ENCODE measurements around the gene CORO2B. TPM values are rescaled to one million over a fixed set of nuclear protein-coding genes. Genes with fewer than 3 reads are reported as not detected.

CORO2B gene
- total RNA-seq, 2 donors from 2014 or later, result 1.0 to 4.0 TPM

DNA sequence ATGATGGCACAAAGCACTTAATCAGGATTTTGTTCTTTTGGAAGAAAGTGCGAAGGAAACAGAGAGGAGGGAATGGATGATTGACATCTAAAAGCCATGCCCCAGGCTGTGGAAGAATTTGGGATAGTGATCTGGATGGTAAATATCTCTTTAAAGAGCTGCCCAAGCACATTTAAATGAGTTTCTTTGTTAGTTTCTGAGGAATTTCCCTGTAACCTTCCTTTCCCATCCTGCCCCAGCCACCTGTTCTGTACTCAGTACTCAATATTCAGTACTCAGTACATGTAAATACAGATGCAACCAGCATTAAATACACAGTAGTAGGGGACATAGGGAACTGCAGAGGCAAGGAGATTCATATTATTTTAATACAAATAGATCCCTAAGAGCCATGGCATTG is 7.8 kb upstream of the CORO2B start:
- no peak for DNase-seq
- WGBS, 2 donors, result 94 to 96% methylated on average over 1 of the region's 1 CpG
- no peak for TF ChIP-seq POLR2A (IDR thresholded peaks at IDR 0.05)
- TF ChIP-seq, protein P1, sequence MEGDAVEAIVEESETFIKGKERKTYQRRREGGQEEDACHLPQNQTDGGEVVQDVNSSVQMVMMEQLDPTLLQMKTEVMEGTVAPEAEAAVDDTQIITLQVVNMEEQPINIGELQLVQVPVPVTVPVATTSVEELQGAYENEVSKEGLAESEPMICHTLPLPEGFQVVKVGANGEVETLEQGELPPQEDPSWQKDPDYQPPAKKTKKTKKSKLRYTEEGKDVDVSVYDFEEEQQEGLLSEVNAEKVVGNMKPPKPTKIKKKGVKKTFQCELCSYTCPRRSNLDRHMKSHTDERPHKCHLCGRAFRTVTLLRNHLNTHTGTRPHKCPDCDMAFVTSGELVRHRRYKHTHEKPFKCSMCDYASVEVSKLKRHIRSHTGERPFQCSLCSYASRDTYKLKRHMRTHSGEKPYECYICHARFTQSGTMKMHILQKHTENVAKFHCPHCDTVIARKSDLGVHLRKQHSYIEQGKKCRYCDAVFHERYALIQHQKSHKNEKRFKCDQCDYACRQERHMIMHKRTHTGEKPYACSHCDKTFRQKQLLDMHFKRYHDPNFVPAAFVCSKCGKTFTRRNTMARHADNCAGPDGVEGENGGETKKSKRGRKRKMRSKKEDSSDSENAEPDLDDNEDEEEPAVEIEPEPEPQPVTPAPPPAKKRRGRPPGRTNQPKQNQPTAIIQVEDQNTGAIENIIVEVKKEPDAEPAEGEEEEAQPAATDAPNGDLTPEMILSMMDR (IDR thresholded peaks at IDR 0.05), result no peak
- no peak overlapping the region for H3K4me3 ChIP-seq
- no peak for ATAC-seq
- no peaks in the 10 kb centered on the region for H3K4me1 ChIP-seq
- no peaks in the 10 kb centered on the region for H3K27me3 ChIP-seq
- H3K9me3 ChIP-seq, result no peaks in the 10 kb centered on the region
- no peak overlapping the region for H3K27ac ChIP-seq
- intact Hi-C loops (cut with DNase I), result no loop called here
- H3K36me3 ChIP-seq (replicated peaks in 1 of 2; ENCODE audit: insufficient read depth in 1 of 2, low read depth in 2 of 2), result no peaks in the 10 kb centered on the region

DNA sequence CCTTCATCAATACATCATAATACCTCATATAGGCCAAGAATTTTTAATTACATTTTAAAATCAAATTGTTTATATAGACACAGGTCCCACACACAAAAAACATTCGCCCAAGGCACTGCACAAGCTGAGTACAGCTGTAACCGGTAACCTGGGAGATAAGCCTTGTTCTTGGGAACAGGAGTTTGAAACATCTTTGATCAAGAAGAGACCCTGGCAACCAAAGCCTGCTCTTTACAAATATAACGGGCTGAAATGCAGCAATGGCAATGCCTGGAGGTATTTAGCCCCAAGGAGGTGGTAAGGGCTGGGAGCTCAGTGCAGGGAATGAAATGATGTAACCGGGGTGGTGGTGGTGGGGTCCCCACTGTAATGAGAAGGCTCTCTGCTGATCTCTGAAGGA is 7.2 kb upstream of the CORO2B start:
- ATAC-seq (no peak), DNase-seq (no peak)
- no peaks in the 10 kb centered on the region for H3K9me3 ChIP-seq
- intact Hi-C loops (cut with DNase I), result no loop called here
- no peak for TF ChIP-seq POLR2A (IDR thresholded peaks at IDR 0.05)
- TF ChIP-seq, protein P1 (IDR thresholded peaks at IDR 0.05), result no peak
- WGBS, 2 donors, result 77 to 78% methylated on average over 4 of the region's 4 CpGs
- H3K27ac ChIP-seq, result no peak overlapping the region
- no peaks in the 10 kb centered on the region for H3K36me3 ChIP-seq (replicated peaks in 1 of 2; ENCODE audit: insufficient read depth in 1 of 2, low read depth in 2 of 2)
- no peak overlapping the region for H3K4me3 ChIP-seq
- H3K27me3 ChIP-seq, result no peaks in the 10 kb centered on the region
- no peaks in the 10 kb centered on the region for H3K4me1 ChIP-seq

DNA sequence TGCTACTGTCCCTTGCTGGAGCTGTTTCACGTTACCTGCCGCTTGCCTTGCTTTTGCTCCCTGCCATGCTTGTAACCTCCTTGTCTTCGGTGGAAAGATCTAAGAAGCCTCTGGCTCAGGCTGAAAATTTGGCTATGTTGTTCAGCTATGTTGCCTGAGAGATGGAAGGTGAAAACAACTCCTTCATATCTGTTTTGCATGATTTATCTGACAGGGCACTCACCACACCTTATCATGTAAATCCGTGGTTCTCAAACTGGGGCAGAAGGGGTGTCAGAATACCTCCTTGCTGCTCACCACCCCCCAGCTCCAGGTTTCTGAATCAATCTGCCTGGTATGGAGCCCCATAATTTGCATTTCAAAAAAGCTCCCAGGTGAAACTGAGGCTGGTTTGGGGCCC is 6.5 kb upstream of the CORO2B start:
- TF ChIP-seq, protein P1 (IDR thresholded peaks at IDR 0.05), result no peak
- TF ChIP-seq POLR2A (IDR thresholded peaks at IDR 0.05), result no peak
- intact Hi-C loops (cut with DNase I), result no loop called here
- ATAC-seq, result no peak
- H3K4me1 ChIP-seq, result peaks cover 1% of the 10 kb centered on the region
- DNase-seq, result no peak
- no peaks in the 10 kb centered on the region for H3K27me3 ChIP-seq
- no peak overlapping the region for H3K4me3 ChIP-seq
- no peak overlapping the region for H3K27ac ChIP-seq
- H3K36me3 ChIP-seq (replicated peaks in 1 of 2; ENCODE audit: insufficient read depth in 1 of 2, low read depth in 2 of 2), result no peaks in the 10 kb centered on the region
- 75 to 76% methylated on average over 4 of the region's 4 CpGs for WGBS, 2 donors
- H3K9me3 ChIP-seq, result no peaks in the 10 kb centered on the region

DNA sequence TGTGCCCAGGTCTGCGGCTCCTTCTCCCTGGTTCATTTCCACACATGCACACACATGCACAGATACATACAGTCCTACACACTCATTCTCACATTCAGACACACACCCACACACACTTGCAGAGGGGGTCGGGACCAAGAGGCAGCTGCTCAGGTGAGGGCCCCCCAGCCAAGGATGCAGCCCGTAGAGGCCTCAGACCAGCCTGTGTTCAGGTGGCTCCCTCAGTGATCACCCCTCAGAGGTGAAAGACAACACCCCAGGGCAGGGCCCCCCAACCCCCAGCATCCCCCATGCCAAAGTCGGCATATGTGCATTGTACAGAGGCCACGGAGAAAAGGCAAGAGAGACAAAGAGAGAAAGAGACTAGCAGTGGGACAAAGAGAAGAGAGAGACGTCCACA is 5.9 kb upstream of the CORO2B start:
- DNase-seq, result no peak
- Histone ChIP-seq H3K27me3 (no peaks in the 10 kb centered on the region), H3K27ac (no peak overlapping the region), H3K4me1 (peaks cover 7% of the 10 kb centered on the region), H3K36me3 (replicated peaks in 1 of 2; ENCODE audit: insufficient read depth in 1 of 2, low read depth in 2 of 2) (no peaks in the 10 kb centered on the region), H3K4me3 (no peak overlapping the region), H3K9me3 (no peaks in the 10 kb centered on the region)
- intact Hi-C loops (cut with DNase I), result no loop called here
- ATAC-seq, result no peak
- 39 to 40% methylated on average over 5 to 6 of the region's 6 CpGs for WGBS, 2 donors
- TF ChIP-seq POLR2A (IDR thresholded peaks at IDR 0.05), result no peak
- TF ChIP-seq, protein P1 (IDR thresholded peaks at IDR 0.05), result no peak

DNA sequence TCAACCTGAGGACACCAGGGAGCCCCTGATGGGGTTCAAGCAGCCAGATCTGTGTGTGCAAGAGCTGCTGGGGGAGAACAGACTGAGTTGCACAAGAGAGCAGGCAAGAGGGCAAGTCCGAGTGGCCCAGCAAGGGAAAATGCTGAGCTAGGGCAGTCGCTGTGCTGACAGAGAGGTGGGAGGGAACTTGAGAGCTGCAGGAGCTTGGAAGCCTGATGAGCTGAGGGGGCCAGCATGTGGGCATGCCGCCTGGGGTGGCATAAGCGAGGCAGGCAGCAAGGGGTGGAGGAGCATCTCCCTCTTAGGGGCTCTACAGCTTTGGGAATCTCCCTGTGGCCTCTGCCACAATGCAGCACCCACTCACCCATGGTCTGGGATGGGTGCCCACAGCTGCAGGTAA is 4.7 kb upstream of the CORO2B start:
- H3K36me3 ChIP-seq (replicated peaks in 1 of 2; ENCODE audit: insufficient read depth in 1 of 2, low read depth in 2 of 2), result no peaks in the 10 kb centered on the region
- no peak for TF ChIP-seq POLR2A (IDR thresholded peaks at IDR 0.05)
- TF ChIP-seq, protein P1 (IDR thresholded peaks at IDR 0.05), result no peak
- peaks cover 15% of the 10 kb centered on the region for H3K4me1 ChIP-seq
- H3K4me3 ChIP-seq, result no peak overlapping the region
- H3K27me3 ChIP-seq, result no peaks in the 10 kb centered on the region
- DNase-seq (no peak), ATAC-seq (no peak)
- intact Hi-C loops (cut with DNase I), result no loop called here
- WGBS, 2 donors, result 58 to 64% methylated on average over 4 of the region's 4 CpGs
- H3K9me3 ChIP-seq, result no peaks in the 10 kb centered on the region
- H3K27ac ChIP-seq, result no peak overlapping the region
